AG10803 (cell line): ENCODE results near the gene LPAR2.
"Not testable (repeated sequence)": the region's sequence is repeated elsewhere in the genome, so short reads cannot be mapped to it uniquely, and the experiment has no call there.

Experiments
- DNase-seq: peaks from one replicate; pipeline ENCODE4 v3.0.0; 2010; ENCODE audit warnings: low read depth
- H3K4me3 ChIP-seq: 2 replicates; pipeline ENCODE4 v1.5.1; 2011; ENCODE audit warnings: mild to moderate bottlenecking, low read length, control low read depth
- CTCF ChIP-seq: conservative IDR thresholded peaks from 2 replicates; pipeline ENCODE4 v1.5.1; 2011; ENCODE audit warnings: mild to moderate bottlenecking, low read length, control low read depth, inconsistent platforms

The LPAR2 gene

GRCh38 chr19:19619181-19619848, 8.7 kb downstream of the LPAR2 start:
- peak overlapping the region; percentile 62 for H3K4me3 ChIP-seq
- no peak for TF ChIP-seq CTCF
- DNase-seq: no peak

GRCh38 chr19:19618219-19619051, 9.6 kb downstream of the LPAR2 start, which contains the start of gene PBX4:
Gene PBX4 (minus strand): TSS chr19:19618687. CDS start chr19:19618629, 58 bp downstream.
- peak; percentile 89 for DNase-seq
- peak within 1 kb of the TSS; percentile 68 for H3K4me3 ChIP-seq
- TF ChIP-seq CTCF: no peak

GRCh38 chr19:19615086-19615485, 12.9 kb downstream of the LPAR2 start:
- no peak overlapping the region for H3K4me3 ChIP-seq
- TF ChIP-seq CTCF: no peak
- DNase-seq: peak; percentile 58

GRCh38 chr19:19613506-19613905, 14.5 kb downstream of the LPAR2 start:
- peak; percentile 73 for DNase-seq
- TF ChIP-seq CTCF: no peak
- H3K4me3 ChIP-seq: no peak overlapping the region

GRCh38 chr19:19610376-19611202, 17.4 kb downstream of the LPAR2 start:
- no peak overlapping the region for H3K4me3 ChIP-seq
- TF ChIP-seq CTCF: no peak
- no peak for DNase-seq

- DNase-seq, H3K4me3 ChIP-seq: not testable (repeated sequence)
Measured at GRCh38 chr19:19606686-19607085, 21.3 kb downstream of the LPAR2 start.

- no peak overlapping the region for H3K4me3 ChIP-seq
- TF ChIP-seq CTCF: no peak
- DNase-seq: no peak
Measured at GRCh38 chr19:19606021-19606420, 22.0 kb downstream of the LPAR2 start.
